ENCODE measurements around the gene AGAP1.

Gene AGAP1

DNA sequence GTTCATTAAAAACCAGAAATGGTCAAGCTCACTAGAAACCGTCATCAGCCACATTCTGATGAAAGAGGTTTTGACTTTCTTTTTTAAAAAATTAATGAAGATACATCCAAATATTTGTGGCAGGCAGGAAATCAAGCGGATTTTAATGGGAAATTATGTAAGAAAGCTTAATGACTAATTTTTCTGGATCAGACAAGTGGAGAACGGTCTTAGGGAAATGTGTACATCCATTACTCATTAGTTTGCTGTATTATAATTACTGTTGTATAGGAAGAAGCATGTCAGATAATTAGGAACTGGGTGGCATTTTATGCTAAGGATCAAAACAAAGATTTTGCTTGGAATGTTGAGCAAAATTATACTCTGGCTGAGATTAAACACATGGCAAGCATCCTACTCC is 39.4 kb downstream of the AGAP1 start:
- TF ChIP-seq CTCF (IDR thresholded peaks at IDR 0.05; ENCODE audit: low read depth, low read length, poor library complexity, severe bottlenecking) = no peak
- TF ChIP-seq EZH2phosphoT487 (IDR thresholded peaks at IDR 0.05; ENCODE audit: borderline replicate concordance, low read length) = no peak
- no peaks in the 10 kb centered on the region for H3K36me3 ChIP-seq (ENCODE audit: control insufficient read depth, low read length)
- H3K9me3 ChIP-seq (ENCODE audit: control insufficient read depth, insufficient read depth, low read length) = no peaks in the 10 kb centered on the region
- no peaks in the 10 kb centered on the region for H3K79me2 ChIP-seq (ENCODE audit: control insufficient read depth, low read length)
- H3K27ac ChIP-seq (ENCODE audit: low read depth, low read length) = no peak overlapping the region
- H3K4me2 ChIP-seq (ENCODE audit: low read length) = no peak overlapping the region
- no peaks in the 10 kb centered on the region for H3K4me1 ChIP-seq (ENCODE audit: control insufficient read depth, low read length)
- H3K27me3 ChIP-seq (ENCODE audit: control insufficient read depth, low read length) = no peaks in the 10 kb centered on the region
- H3F3A ChIP-seq (ENCODE audit: control insufficient read depth, insufficient read depth) = no peaks in the 10 kb centered on the region
- H3K4me3 ChIP-seq (ENCODE audit: low read length) = no peak overlapping the region
- H3K9me2 ChIP-seq (replicated peaks; ENCODE audit: control insufficient read depth, low read length) = no peaks in the 10 kb centered on the region
- no peaks in the 10 kb centered on the region for H4K20me1 ChIP-seq (ENCODE audit: control insufficient read depth, insufficient read depth, low read depth, low read length)

DNA sequence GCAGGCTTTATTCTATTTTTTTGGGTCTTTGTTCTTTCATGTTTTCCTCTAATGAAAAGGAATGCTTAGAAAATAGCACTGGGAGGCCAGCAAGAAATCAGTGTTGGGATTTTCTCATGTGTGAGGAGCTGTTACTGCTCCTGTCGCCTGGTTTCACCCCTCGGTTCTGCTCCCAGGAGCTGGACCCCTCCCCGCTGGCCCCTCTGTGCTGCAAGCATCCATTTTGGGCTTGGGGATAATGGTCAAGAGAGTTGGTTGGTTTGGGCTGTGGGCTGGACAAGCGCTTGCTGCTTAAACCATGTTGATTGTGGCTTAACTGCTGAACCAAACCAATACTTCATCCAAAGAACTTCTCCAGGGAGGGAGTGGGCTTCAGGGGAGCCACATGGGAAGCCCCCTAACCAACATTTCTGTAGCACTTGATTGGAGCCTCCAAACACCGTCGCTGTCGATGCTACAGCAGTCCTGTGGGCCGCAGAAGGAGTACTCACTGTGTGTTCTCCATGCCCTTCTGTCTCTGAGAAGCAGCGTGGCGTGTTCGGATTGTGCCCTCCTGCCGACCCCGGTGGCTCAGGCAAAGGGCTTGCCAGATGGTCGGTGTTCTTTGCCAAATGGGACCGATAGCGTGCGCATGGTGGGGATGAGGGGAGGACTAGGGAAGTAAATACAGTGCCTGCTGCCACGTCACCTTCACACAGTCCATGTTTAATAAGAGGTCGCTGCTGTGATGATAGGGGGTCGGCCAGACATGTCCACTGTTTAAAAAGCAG is 40.0 kb downstream of the AGAP1 start:
- Histone ChIP-seq H3K4me2 (ENCODE audit: low read length) (no peak overlapping the region), H3K4me1 (ENCODE audit: control insufficient read depth, low read length) (no peaks in the 10 kb centered on the region), H3K9me2 (replicated peaks; ENCODE audit: control insufficient read depth, low read length) (no peaks in the 10 kb centered on the region), H3K9me3 (ENCODE audit: control insufficient read depth, insufficient read depth, low read length) (no peaks in the 10 kb centered on the region), H3K4me3 (ENCODE audit: low read length) (no peak overlapping the region), H3K27me3 (ENCODE audit: control insufficient read depth, low read length) (no peaks in the 10 kb centered on the region), H3K36me3 (ENCODE audit: control insufficient read depth, low read length) (no peaks in the 10 kb centered on the region), H3F3A (ENCODE audit: control insufficient read depth, insufficient read depth) (no peaks in the 10 kb centered on the region), H3K79me2 (ENCODE audit: control insufficient read depth, low read length) (no peaks in the 10 kb centered on the region), H4K20me1 (ENCODE audit: control insufficient read depth, insufficient read depth, low read depth, low read length) (no peaks in the 10 kb centered on the region), H3K27ac (ENCODE audit: low read depth, low read length) (no peak overlapping the region)
- no peak for TF ChIP-seq EZH2phosphoT487 (IDR thresholded peaks at IDR 0.05; ENCODE audit: borderline replicate concordance, low read length)
- TF ChIP-seq CTCF (IDR thresholded peaks at IDR 0.05; ENCODE audit: low read depth, low read length, poor library complexity, severe bottlenecking) = no peak

DNA sequence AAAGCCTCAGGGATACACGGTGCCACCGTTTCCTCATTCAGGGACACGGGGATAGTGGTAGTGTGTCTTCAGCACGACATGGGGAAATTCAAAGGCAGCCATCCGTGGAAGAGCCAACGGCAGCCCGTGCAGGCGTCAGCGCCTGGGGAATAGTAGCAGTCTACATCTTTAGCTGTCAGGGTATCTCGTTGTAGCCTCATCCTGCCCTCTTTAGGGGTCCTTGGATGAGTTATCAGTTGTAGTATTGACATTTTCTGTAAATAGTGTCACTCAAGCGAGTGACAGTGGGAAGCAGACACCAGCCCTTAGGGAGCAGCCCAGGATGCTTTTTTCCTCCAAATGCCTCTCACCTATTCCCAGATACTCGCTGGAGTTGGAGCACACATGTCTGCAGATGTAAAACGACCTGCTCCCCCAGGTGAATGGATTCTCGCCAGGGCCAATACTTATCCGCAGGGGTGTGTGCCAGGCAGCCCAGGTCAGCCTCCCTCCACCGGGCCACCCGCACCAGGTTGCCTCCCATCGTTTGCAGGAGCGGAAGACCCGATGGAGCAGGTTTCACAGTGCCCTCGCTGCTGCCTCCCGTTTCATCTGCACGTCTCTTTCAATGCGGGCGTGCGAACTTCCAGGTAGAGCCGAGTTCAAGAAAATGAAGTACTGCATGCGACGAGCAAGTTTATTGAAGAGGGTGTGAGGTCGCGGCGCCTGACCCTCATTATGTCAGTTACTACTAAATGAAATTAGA is 41.0 kb downstream of the AGAP1 start:
- TF ChIP-seq CTCF (IDR thresholded peaks at IDR 0.05; ENCODE audit: low read depth, low read length, poor library complexity, severe bottlenecking) (no peak), EZH2phosphoT487 (IDR thresholded peaks at IDR 0.05; ENCODE audit: borderline replicate concordance, low read length) (no peak)
- H3F3A ChIP-seq (ENCODE audit: control insufficient read depth, insufficient read depth) = no peaks in the 10 kb centered on the region
- H3K9me2 ChIP-seq (replicated peaks; ENCODE audit: control insufficient read depth, low read length) = no peaks in the 10 kb centered on the region
- H3K4me2 ChIP-seq (ENCODE audit: low read length) = no peak overlapping the region
- H3K79me2 ChIP-seq (ENCODE audit: control insufficient read depth, low read length) = no peaks in the 10 kb centered on the region
- no peak overlapping the region for H3K27ac ChIP-seq (ENCODE audit: low read depth, low read length)
- no peaks in the 10 kb centered on the region for H3K4me1 ChIP-seq (ENCODE audit: control insufficient read depth, low read length)
- no peak overlapping the region for H3K4me3 ChIP-seq (ENCODE audit: low read length)
- no peaks in the 10 kb centered on the region for H4K20me1 ChIP-seq (ENCODE audit: control insufficient read depth, insufficient read depth, low read depth, low read length)
- H3K27me3 ChIP-seq (ENCODE audit: control insufficient read depth, low read length) = no peaks in the 10 kb centered on the region
- no peaks in the 10 kb centered on the region for H3K36me3 ChIP-seq (ENCODE audit: control insufficient read depth, low read length)
- H3K9me3 ChIP-seq (ENCODE audit: control insufficient read depth, insufficient read depth, low read length) = no peaks in the 10 kb centered on the region

Data from DOHH2 (cell line).